Hepatocyte (in vitro differentiated cells): Measurements from ENCODE around the gene FAM210A. TPM values are rescaled to one million over a fixed set of nuclear protein-coding genes. Genes with fewer than 3 reads are reported as not detected.

ENCODE experiments used
- DNase-seq: peaks from one replicate; pipeline ENCODE4 v3.0.0-alpha.2; 2016; ENCODE audit warnings: low spot score
- H2AFZ ChIP-seq: fragments of 200-600 bp; sonication (generic); 2 replicates; pipeline ENCODE4 v1.6.0; 2016; ENCODE audit warnings: antibody characterized with exemption, mild to moderate bottlenecking
- H3K27ac ChIP-seq: fragments of 200-600 bp; sonication (generic); 2 replicates; pipeline ENCODE4 v1.5.1; 2016; ENCODE audit warnings: mild to moderate bottlenecking
- H3K27me3 ChIP-seq: fragments of 200-600 bp; sonication (generic); 2 replicates; pipeline ENCODE4 v1.6.1; 2016
- H3K36me3 ChIP-seq: fragments of 200-600 bp; sonication (generic); replicated peaks from 2 replicates; pipeline ENCODE4 v1.5.1; 2016; ENCODE audit warnings: low read depth; ENCODE audit not compliant: insufficient read depth
- H3K4me1 ChIP-seq: fragments of 200-600 bp; sonication (generic); 2 replicates; pipeline ENCODE4 v1.5.1; 2016; ENCODE audit warnings: mild to moderate bottlenecking, moderate library complexity; ENCODE audit not compliant: insufficient read depth
- H3K4me2 ChIP-seq: fragments of 200-600 bp; sonication (generic); 2 replicates; pipeline ENCODE4 v1.6.0; 2016
- H3K4me3 ChIP-seq: fragments of 200-600 bp; sonication (generic); 2 replicates; pipeline ENCODE4 v1.5.1; 2016; ENCODE audit warnings: mild to moderate bottlenecking
- H3K79me2 ChIP-seq: fragments of 200-600 bp; sonication (generic); 2 replicates; pipeline ENCODE4 v1.6.0; 2017; ENCODE audit warnings: mild to moderate bottlenecking
- H3K9me2 ChIP-seq: fragments of 200-600 bp; sonication (generic); replicated peaks from 2 replicates; pipeline ENCODE4 v1.6.0; 2017; ENCODE audit warnings: mild to moderate bottlenecking; ENCODE audit not compliant: insufficient read depth
- H3K9me3 ChIP-seq: fragments of 200-600 bp; sonication (generic); 2 replicates; pipeline ENCODE4 v1.5.1; 2016; ENCODE audit warnings: low read depth, mild to moderate bottlenecking
- H4K20me1 ChIP-seq: fragments of 200-600 bp; sonication (generic); 2 replicates; pipeline ENCODE4 v1.6.0; 2016; ENCODE audit warnings: mild to moderate bottlenecking; ENCODE audit not compliant: insufficient read depth, poor library complexity, severe bottlenecking
- EZH2 ChIP-seq: fragments of 200-600 bp; sonication (generic); IDR thresholded peaks from 2 replicates; pipeline ENCODE4 v1.6.1; 2016; ENCODE audit warnings: antibody characterized with exemption, mild to moderate bottlenecking, borderline replicate concordance
- EZH2phosphoT487 ChIP-seq: fragments of 200-600 bp; sonication (generic); IDR thresholded peaks from one replicate; pipeline ENCODE4 v1.6.1; 2018; ENCODE audit warnings: antibody characterized with exemption, mild to moderate bottlenecking, low read depth, moderate library complexity; ENCODE audit not compliant: unreplicated experiment, severe bottlenecking
- WGBS: methylation state at CpG from one replicate; pipeline ENCODE4 v1.1.6; 2016; ENCODE audit warnings: low lambda C conversion rate; ENCODE audit errors: missing lambda C conversion rate; 5-methylcytosine and 5-hydroxymethylcytosine counted together
- polyA plus RNA-seq: library from polyadenylated mRNA; unstranded; fragments of >200 nt; fragmentation: Nextera tagmentation; extraction: Ambion mirVana; gene quantifications from 2 replicates; pipeline ENCODE4 v1.2.1, GENCODE V29; 2016
- total RNA-seq: library from RNA; depleted of rRNA; stranded (reverse); fragments of >200 nt; gene quantifications from 2 replicates; pipeline ENCODE4 v1.2.3, GENCODE V29; 2014
- TF ChIP-seq, protein P1 (sequence below): fragments of 200-600 bp; sonication (generic); IDR thresholded peaks from 2 replicates; pipeline ENCODE4 v1.5.1; 2016; ENCODE audit warnings: antibody characterized with exemption, mild to moderate bottlenecking; ENCODE audit not compliant: poor library complexity

Gene FAM210A
- total and polyA plus RNA-seq, 2 experiments from 2014 or later: 13.9 to 20.6 TPM

DNA sequence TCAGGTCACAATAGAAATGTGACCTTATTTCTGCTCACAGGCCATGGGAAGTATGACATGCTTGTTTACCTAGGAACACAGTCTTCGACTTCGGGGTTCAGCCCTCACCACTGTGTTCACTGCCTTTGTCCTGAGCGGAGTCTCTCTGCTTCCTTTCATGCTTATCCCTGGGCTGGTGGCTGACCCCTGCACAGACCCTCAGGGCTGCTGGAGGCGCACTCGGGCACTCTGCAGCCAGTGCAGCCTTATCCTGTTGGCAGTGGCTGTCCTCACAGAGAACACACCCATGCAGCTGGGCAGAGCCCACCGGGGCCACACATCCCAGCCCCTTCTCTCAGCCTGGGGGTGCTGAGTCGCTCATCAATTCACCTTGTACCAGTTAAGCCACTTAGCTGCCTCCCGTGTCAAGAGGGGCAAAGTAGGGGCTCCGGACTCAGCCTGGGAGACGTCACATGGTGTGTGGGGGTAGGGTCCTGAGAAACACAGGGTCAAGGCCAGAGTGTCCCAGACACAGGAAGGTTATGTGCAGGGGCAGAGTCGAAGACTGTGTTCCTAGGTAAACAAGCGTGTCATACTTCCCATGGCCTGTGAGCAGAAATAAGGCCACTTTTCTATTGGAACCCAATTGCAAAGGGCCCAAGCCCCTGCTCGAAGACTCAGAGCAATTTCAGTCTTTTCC, 107.5 kb downstream of the FAM210A start:
- Histone ChIP-seq H3K4me1 (no peaks in the 10 kb centered on the region), H3K79me2 (no peaks in the 10 kb centered on the region), H4K20me1 (no peaks in the 10 kb centered on the region), H3K4me2 (no peak overlapping the region), H3K36me3 (no peaks in the 10 kb centered on the region), H3K27me3 (peaks cover 3% of the 10 kb centered on the region), H3K4me3 (no peak overlapping the region), H3K9me2 (no peaks in the 10 kb centered on the region), H3K9me3 (no peaks in the 10 kb centered on the region), H2AFZ (no peak overlapping the region), H3K27ac (no peak overlapping the region)
- TF ChIP-seq EZH2phosphoT487: no peak
- TF ChIP-seq, protein P1, sequence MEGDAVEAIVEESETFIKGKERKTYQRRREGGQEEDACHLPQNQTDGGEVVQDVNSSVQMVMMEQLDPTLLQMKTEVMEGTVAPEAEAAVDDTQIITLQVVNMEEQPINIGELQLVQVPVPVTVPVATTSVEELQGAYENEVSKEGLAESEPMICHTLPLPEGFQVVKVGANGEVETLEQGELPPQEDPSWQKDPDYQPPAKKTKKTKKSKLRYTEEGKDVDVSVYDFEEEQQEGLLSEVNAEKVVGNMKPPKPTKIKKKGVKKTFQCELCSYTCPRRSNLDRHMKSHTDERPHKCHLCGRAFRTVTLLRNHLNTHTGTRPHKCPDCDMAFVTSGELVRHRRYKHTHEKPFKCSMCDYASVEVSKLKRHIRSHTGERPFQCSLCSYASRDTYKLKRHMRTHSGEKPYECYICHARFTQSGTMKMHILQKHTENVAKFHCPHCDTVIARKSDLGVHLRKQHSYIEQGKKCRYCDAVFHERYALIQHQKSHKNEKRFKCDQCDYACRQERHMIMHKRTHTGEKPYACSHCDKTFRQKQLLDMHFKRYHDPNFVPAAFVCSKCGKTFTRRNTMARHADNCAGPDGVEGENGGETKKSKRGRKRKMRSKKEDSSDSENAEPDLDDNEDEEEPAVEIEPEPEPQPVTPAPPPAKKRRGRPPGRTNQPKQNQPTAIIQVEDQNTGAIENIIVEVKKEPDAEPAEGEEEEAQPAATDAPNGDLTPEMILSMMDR: no peak
- no peak for TF ChIP-seq EZH2
- 84% methylated on average over 13 of the region's 13 CpGs for WGBS
- DNase-seq: no peak

DNA sequence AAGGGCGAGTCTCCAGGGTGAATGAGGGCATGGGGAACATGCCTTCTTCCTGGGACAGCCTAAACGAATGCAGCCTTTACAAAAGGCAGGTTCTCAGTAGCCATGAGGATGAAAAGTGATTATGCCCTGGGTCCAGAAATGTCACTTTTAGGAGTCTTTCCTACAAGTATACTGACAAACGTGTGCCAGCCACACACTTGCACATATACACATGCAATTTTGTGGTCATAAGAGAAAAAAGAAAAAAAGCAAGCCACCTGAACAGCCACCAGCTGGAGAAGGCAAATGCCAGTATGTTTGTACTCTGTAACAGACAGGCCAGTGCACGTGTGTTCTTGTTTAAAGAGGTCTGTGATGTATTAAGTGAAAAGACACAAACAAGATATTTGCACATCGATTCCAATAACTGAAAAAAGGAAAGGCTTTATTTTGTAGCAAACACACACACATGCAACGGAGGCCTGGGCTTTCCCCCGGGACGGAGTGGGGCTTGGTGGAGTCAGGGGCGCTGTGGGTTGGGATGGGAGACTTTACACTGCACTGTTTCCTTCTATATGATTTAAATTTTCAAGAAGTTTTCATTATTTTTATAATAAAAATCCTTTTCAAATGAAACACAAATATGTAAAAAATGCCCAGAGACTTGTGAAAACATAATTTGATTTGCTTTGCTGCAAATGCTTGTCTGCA, 108.4 kb downstream of the FAM210A start:
- H3K4me2 ChIP-seq: no peak overlapping the region
- H3K4me3 ChIP-seq: no peak overlapping the region
- DNase-seq: no peak
- H3K79me2 ChIP-seq: no peaks in the 10 kb centered on the region
- no peak overlapping the region for H3K27ac ChIP-seq
- H3K4me1 ChIP-seq: no peaks in the 10 kb centered on the region
- 74% methylated on average over 9 of the region's 9 CpGs for WGBS
- no peak overlapping the region for H2AFZ ChIP-seq
- peaks cover 11% of the 10 kb centered on the region for H3K27me3 ChIP-seq
- no peak for TF ChIP-seq EZH2phosphoT487
- TF ChIP-seq, protein P1: no peak
- no peak for TF ChIP-seq EZH2
- no peaks in the 10 kb centered on the region for H3K9me3 ChIP-seq
- no peaks in the 10 kb centered on the region for H3K9me2 ChIP-seq
- H3K36me3 ChIP-seq: no peaks in the 10 kb centered on the region
- H4K20me1 ChIP-seq: no peaks in the 10 kb centered on the region

- H3K4me2 ChIP-seq: no peak overlapping the region
- 94% methylated on average over 15 of the region's 15 CpGs for WGBS
- no peaks in the 10 kb centered on the region for H3K79me2 ChIP-seq
- H2AFZ ChIP-seq: no peak overlapping the region
- H3K27ac ChIP-seq: no peak overlapping the region
- H3K9me2 ChIP-seq: no peaks in the 10 kb centered on the region
- no peaks in the 10 kb centered on the region for H3K9me3 ChIP-seq
- H3K4me1 ChIP-seq: peaks cover 6% of the 10 kb centered on the region
- H4K20me1 ChIP-seq: no peaks in the 10 kb centered on the region
- H3K27me3 ChIP-seq: peaks cover 19% of the 10 kb centered on the region
- no peak for DNase-seq
- H3K4me3 ChIP-seq: no peak overlapping the region
- TF ChIP-seq EZH2: no peak
- TF ChIP-seq, protein P1: no peak
- TF ChIP-seq EZH2phosphoT487: no peak
- no peaks in the 10 kb centered on the region for H3K36me3 ChIP-seq
Measured at GRCh38 chr18:13616525-13617035, 109.8 kb downstream of the FAM210A start.
